Loucy (cell line): Measurements from ENCODE around the gene CALML3.

Experiments used
- CTCF ChIP-seq: fragments of 200-600 bp; sonication (generic); conservative IDR thresholded peaks from 2 replicates; pipeline ENCODE4 v1.5.1; 2014; ENCODE audit warnings: mild to moderate bottlenecking, antibody characterized with exemption, low read length
- EZH2phosphoT487 ChIP-seq: fragments of 200-600 bp; IDR thresholded peaks from 2 replicates; pipeline ENCODE4 v1.6.1; 2018; ENCODE audit warnings: antibody characterized with exemption, mild to moderate bottlenecking, moderate library complexity, borderline replicate concordance

DNA sequence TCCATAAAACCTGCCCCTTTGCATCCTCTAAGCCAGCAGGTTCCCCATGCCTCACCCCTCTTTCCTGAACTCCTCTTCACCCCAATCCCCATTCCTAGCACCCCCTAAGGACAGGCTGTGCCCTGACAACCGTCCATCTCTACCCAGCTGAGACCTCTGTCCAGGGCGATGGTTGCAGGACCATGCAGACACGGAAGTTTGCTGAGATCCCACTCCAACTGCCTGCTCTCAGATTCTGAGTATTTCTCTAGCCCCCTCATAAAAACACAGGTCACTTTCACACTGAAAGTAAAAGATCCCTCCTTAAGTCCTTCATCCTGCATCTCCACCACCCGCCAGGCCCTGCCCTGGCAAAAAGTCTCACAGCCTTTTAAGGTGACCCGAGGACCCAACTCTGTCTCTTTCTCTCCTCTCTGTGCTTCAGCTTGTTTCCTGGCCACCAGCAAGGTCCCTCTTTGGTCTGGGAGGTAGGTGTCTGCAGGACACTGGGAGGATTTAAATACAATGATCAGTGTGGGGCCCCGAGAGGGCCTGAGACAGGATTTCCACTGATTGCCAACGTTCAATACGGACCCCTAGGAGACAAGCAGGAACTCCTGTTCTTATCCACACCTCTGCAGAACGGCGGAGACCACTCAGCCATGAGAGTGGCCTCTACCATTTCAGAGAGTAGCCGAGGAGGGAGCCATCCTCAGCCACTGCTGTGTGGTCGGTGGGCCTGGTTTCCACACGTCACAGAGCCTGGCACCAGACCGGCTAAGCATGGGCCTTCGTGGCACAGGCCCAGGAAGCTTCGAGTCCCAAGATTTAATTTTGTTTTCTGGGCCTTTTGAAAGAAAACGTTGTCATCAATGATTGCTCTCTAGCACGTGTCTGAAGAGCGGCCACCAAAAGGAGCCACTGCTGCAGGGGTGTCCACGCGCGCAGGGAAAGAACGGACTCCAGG lies 27.9 kb downstream of the CALML3 start:
- no peak for TF ChIP-seq CTCF
- TF ChIP-seq EZH2phosphoT487: no peak
